Tracheal epithelial cell (primary cell): ENCODE data around the gene MSH2. TPM values are rescaled to one million over a fixed set of nuclear protein-coding genes. Genes with fewer than 3 reads are reported as not detected.

Experiments used
- total RNA-seq: library from RNA; depleted of rRNA; stranded (reverse); fragments of >200 nt; gene quantifications from 2 replicates; pipeline ENCODE4 v1.2.1, GENCODE V29; 2014

MSH2 gene
- 10.7 and 13.0 TPM in 2 replicates for total RNA-seq

GRCh38 chr2:47402805-47403608 lies at the start of gene MSH2:
Gene MSH2 (plus strand): TSS chr2:47403156. CDS start chr2:47403192, 36 bp downstream.

Other genes with a start within 250 kb of the MSH2 start
- gene STPG4, start 247.8 kb upstream of the MSH2 start, total RNA-seq: 0.24 TPM in 1 of 2 replicates, not detected in the other
- 431 and 840 TPM in 2 replicates for gene CALM2, start 226.6 kb upstream of the MSH2 start, total RNA-seq
- 26.7 and 42.4 TPM in 2 replicates for gene EPCAM, start 33.8 kb upstream of the MSH2 start, total RNA-seq
- under 0.01 TPM in 1 of 2 replicates, not detected in the other for gene KCNK12, start 167.8 kb downstream of the MSH2 start, total RNA-seq